WTC11 (cell line): ENCODE measurements around the gene NMRK1. TPM values are rescaled to one million over a fixed set of nuclear protein-coding genes. Genes with fewer than 3 reads are reported as not detected.

Source experiments
- ATAC-seq: fragments of 200-7000 bp; cut with Tn5 transposase; 2 replicates; pipeline ENCODE4 v1.10.0; 2021; ENCODE audit warnings: mild to moderate bottlenecking, moderate library complexity
- CTCF ChIA-PET: fragments of 300-600 bp; sonication (Branson Sonifier 250); formaldehyde crosslinking; loops from one replicate; lab custom pipeline; 2021; ENCODE audit warnings: antibody characterized with exemption; lab: Charles Lee
- POLR2A ChIA-PET: fragments of 350-600 bp; sonication (Branson Sonifier 250); formaldehyde crosslinking; loops from one replicate; lab custom pipeline; 2021; ENCODE audit warnings: antibody characterized with exemption; lab: Charles Lee
- DNase-seq: peaks from one replicate; pipeline ENCODE4 v3.0.0; 2021; ENCODE audit warnings: low spot score
- H3K27ac Mint-ChIP-seq: 2 replicates; pipeline ENCODE4 v1.8.0; 2021; ENCODE audit warnings: mixed read lengths
- H3K27me3 Mint-ChIP-seq: 2 replicates; pipeline ENCODE4 v1.8.0; 2021; ENCODE audit warnings: low read depth, mild to moderate bottlenecking, moderate library complexity, mixed read lengths
- H3K36me3 Mint-ChIP-seq: 2 replicates; pipeline ENCODE4 v1.8.0; 2021; ENCODE audit warnings: mixed read lengths
- H3K4me1 Mint-ChIP-seq: 2 replicates; pipeline ENCODE4 v1.8.0; 2022; ENCODE audit warnings: mixed read lengths
- H3K4me3 Mint-ChIP-seq: 2 replicates; pipeline ENCODE4 v1.8.0; 2021; ENCODE audit warnings: mild to moderate bottlenecking, moderate library complexity, mixed read lengths
- H3K9me3 Mint-ChIP-seq: 2 replicates; pipeline ENCODE4 v1.8.0; 2021; ENCODE audit warnings: mixed read lengths
- CREM ChIP-seq: sonication (generic); formaldehyde crosslinking; IDR thresholded peaks from 2 replicates; pipeline ENCODE4 v1.8.1; 2022; ENCODE audit warnings: mild to moderate bottlenecking, missing genetic modification reagents, moderate library complexity
- ELF4 ChIP-seq: sonication (generic); formaldehyde crosslinking; IDR thresholded peaks from 2 replicates; pipeline ENCODE4 v1.8.1; 2022; ENCODE audit warnings: low read depth, mild to moderate bottlenecking, moderate library complexity, missing genetic modification reagents
- GABPB1 ChIP-seq: sonication (generic); formaldehyde crosslinking; IDR thresholded peaks from 2 replicates; pipeline ENCODE4 v1.8.1; 2023; ENCODE audit warnings: mild to moderate bottlenecking, missing genetic modification reagents
- IRF2 ChIP-seq: sonication (generic); formaldehyde crosslinking; IDR thresholded peaks from 2 replicates; pipeline ENCODE4 v1.8.0; 2022; ENCODE audit warnings: low read depth, missing genetic modification reagents, borderline replicate concordance
- JUN ChIP-seq: sonication (generic); formaldehyde crosslinking; IDR thresholded peaks from 2 replicates; pipeline ENCODE4 v1.8.0; 2023; ENCODE audit warnings: mild to moderate bottlenecking, missing genetic modification reagents
- PRRX2 ChIP-seq: fragments of 250-450 bp; sonication (Bioruptor Pico); IDR thresholded peaks from 2 replicates; pipeline ENCODE4 v1.8.0; 2021; ENCODE audit warnings: mild to moderate bottlenecking
- SMAD4 ChIP-seq: sonication (generic); formaldehyde crosslinking; IDR thresholded peaks from 2 replicates; pipeline ENCODE4 v1.8.0; 2022; ENCODE audit warnings: mild to moderate bottlenecking, missing genetic modification reagents
- ZNF121 ChIP-seq: sonication (generic); formaldehyde crosslinking; IDR thresholded peaks from 2 replicates; pipeline ENCODE4 v1.8.0; 2023; ENCODE audit warnings: missing genetic modification reagents
- ZNF138 ChIP-seq: sonication (generic); formaldehyde crosslinking; conservative IDR thresholded peaks from 2 replicates; pipeline ENCODE4 v1.8.1; 2022; ENCODE audit warnings: mild to moderate bottlenecking, moderate library complexity, missing genetic modification reagents
- ZNF317 ChIP-seq: sonication (generic); formaldehyde crosslinking; IDR thresholded peaks from 2 replicates; pipeline ENCODE4 v1.8.1; 2023; ENCODE audit warnings: low read depth, mild to moderate bottlenecking, moderate library complexity, missing genetic modification reagents, borderline replicate concordance
- total RNA-seq: library from RNA; stranded (reverse); gene quantifications from 3 replicates; pipeline ENCODE4 v1.2.3, GENCODE V29; 2021
- TF ChIP-seq, protein P1 (sequence below): fragments of 250-450 bp; sonication (Bioruptor Pico); IDR thresholded peaks from 2 replicates; pipeline ENCODE4 v1.9.0; 2021; ENCODE audit warnings: mild to moderate bottlenecking
- TF ChIP-seq, protein P2 (sequence below): fragments of 250-450 bp; sonication (Bioruptor Pico); IDR thresholded peaks from 2 replicates; pipeline ENCODE4 v1.8.0; 2021; ENCODE audit warnings: mild to moderate bottlenecking
- TF ChIP-seq, protein P3 (sequence below): sonication (generic); formaldehyde crosslinking; IDR thresholded peaks from 2 replicates; pipeline ENCODE4 v1.8.0; 2022; ENCODE audit warnings: missing genetic modification reagents
- TF ChIP-seq, protein P4 (sequence below): sonication (generic); formaldehyde crosslinking; IDR thresholded peaks from 2 replicates; pipeline ENCODE4 v1.8.1; 2023; ENCODE audit warnings: mild to moderate bottlenecking, missing genetic modification reagents, moderate library complexity
- TF ChIP-seq, protein P5 (sequence below): sonication (generic); formaldehyde crosslinking; IDR thresholded peaks from 2 replicates; pipeline ENCODE4 v1.8.1; 2023; ENCODE audit warnings: mild to moderate bottlenecking, missing genetic modification reagents, borderline replicate concordance
- TF ChIP-seq, protein P6 (sequence below): sonication (generic); formaldehyde crosslinking; IDR thresholded peaks from 2 replicates; pipeline ENCODE4 v1.8.0; 2022; ENCODE audit warnings: mild to moderate bottlenecking, missing genetic modification reagents
- TF ChIP-seq, protein P7 (sequence below): sonication (generic); formaldehyde crosslinking; IDR thresholded peaks from 2 replicates; pipeline ENCODE4 v1.8.1; 2022; ENCODE audit warnings: low read depth, missing genetic modification reagents, borderline replicate concordance

NMRK1 gene
- total RNA-seq, 1 experiment from 2014 or later, result 14.5 TPM

DNA sequence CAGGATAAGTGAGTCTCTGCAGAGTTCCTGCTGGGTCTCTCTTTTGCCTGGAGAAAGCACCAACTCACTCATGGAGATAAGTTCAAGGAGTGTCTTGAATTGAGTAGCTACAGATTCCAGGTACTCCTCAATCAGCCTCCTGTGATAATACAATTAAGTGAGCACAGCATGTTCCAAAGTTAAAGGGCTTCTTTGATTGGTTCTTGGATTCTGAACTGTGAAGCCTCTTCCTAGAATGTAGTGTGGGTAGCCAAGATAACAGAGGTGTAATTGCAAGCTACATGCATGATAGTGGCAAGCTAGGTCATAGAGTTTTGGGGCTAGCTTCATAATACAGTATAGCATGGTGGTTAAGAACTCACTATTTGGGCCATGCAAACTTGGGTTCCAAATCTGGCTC is 36.7 kb downstream of the NMRK1 start (continued):
- TF ChIP-seq, protein P1, sequence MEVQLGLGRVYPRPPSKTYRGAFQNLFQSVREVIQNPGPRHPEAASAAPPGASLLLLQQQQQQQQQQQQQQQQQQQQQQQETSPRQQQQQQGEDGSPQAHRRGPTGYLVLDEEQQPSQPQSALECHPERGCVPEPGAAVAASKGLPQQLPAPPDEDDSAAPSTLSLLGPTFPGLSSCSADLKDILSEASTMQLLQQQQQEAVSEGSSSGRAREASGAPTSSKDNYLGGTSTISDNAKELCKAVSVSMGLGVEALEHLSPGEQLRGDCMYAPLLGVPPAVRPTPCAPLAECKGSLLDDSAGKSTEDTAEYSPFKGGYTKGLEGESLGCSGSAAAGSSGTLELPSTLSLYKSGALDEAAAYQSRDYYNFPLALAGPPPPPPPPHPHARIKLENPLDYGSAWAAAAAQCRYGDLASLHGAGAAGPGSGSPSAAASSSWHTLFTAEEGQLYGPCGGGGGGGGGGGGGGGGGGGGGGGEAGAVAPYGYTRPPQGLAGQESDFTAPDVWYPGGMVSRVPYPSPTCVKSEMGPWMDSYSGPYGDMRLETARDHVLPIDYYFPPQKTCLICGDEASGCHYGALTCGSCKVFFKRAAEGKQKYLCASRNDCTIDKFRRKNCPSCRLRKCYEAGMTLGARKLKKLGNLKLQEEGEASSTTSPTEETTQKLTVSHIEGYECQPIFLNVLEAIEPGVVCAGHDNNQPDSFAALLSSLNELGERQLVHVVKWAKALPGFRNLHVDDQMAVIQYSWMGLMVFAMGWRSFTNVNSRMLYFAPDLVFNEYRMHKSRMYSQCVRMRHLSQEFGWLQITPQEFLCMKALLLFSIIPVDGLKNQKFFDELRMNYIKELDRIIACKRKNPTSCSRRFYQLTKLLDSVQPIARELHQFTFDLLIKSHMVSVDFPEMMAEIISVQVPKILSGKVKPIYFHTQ, result no peak
- TF ChIP-seq ZNF138 (CRISPR knock-in tag), result no peak
- TF ChIP-seq ZNF121 (CRISPR knock-in tag), result no peak
- TF ChIP-seq, protein P2, sequence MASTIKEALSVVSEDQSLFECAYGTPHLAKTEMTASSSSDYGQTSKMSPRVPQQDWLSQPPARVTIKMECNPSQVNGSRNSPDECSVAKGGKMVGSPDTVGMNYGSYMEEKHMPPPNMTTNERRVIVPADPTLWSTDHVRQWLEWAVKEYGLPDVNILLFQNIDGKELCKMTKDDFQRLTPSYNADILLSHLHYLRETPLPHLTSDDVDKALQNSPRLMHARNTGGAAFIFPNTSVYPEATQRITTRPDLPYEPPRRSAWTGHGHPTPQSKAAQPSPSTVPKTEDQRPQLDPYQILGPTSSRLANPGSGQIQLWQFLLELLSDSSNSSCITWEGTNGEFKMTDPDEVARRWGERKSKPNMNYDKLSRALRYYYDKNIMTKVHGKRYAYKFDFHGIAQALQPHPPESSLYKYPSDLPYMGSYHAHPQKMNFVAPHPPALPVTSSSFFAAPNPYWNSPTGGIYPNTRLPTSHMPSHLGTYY (CRISPR knock-in tag), result no peak
- no peak for TF ChIP-seq JUN
- no peak for TF ChIP-seq CREM (CRISPR knock-in tag)
- TF ChIP-seq, protein P3, sequence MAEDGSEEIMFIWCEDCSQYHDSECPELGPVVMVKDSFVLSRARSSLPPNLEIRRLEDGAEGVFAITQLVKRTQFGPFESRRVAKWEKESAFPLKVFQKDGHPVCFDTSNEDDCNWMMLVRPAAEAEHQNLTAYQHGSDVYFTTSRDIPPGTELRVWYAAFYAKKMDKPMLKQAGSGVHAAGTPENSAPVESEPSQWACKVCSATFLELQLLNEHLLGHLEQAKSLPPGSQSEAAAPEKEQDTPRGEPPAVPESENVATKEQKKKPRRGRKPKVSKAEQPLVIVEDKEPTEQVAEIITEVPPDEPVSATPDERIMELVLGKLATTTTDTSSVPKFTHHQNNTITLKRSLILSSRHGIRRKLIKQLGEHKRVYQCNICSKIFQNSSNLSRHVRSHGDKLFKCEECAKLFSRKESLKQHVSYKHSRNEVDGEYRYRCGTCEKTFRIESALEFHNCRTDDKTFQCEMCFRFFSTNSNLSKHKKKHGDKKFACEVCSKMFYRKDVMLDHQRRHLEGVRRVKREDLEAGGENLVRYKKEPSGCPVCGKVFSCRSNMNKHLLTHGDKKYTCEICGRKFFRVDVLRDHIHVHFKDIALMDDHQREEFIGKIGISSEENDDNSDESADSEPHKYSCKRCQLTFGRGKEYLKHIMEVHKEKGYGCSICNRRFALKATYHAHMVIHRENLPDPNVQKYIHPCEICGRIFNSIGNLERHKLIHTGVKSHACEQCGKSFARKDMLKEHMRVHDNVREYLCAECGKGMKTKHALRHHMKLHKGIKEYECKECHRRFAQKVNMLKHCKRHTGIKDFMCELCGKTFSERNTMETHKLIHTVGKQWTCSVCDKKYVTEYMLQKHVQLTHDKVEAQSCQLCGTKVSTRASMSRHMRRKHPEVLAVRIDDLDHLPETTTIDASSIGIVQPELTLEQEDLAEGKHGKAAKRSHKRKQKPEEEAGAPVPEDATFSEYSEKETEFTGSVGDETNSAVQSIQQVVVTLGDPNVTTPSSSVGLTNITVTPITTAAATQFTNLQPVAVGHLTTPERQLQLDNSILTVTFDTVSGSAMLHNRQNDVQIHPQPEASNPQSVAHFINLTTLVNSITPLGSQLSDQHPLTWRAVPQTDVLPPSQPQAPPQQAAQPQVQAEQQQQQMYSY (CRISPR knock-in tag), result no peak
- TF ChIP-seq, protein P4, sequence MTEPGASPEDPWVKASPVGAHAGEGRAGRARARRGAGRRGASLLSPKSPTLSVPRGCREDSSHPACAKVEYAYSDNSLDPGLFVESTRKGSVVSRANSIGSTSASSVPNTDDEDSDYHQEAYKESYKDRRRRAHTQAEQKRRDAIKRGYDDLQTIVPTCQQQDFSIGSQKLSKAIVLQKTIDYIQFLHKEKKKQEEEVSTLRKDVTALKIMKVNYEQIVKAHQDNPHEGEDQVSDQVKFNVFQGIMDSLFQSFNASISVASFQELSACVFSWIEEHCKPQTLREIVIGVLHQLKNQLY (CRISPR knock-in tag), result no peak
- TF ChIP-seq SMAD4, result no peak
- no peak for TF ChIP-seq GABPB1 (CRISPR knock-in tag)
- TF ChIP-seq, all 79 proteins: peak for 0

DNA sequence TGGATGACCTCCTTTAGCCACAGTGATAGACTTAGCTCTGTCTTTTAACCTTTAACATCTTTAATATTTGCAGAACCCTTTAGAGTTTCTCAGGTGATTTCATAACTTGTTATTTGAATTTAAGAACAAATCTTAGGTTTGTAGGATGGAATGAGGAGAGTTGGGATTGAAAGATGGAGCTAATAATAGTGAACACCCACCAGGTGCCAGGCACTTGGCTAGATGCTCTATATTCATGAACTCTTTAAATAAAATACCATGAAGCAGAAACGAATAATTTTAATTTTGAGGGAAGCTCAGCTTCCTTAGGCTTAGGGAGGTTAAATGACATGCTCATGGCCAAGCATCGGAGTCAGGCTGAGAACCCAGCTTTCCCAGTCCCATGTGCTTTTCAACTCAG is 40.4 kb downstream of the NMRK1 start:
- CTCF ChIA-PET, result interaction anchor here (1.3 kb wide), 1 partner anchor 20 kb away, joined by 6 read pairs; the partner anchor contains the start of gene CARNMT1
- ATAC-seq, result no peak
- H3K36me3 Mint-ChIP-seq, result 0 out of 2 replicates have a peak, but pooled peaks cover 2% of the 10 kb centered on the region
- H3K27me3 Mint-ChIP-seq, result no peaks in the 10 kb centered on the region; the same call in 1 of the 2 replicates
- POLR2A ChIA-PET, result no interaction called here
- no peak overlapping the region for H3K27ac Mint-ChIP-seq
- peaks cover 14% of the 10 kb centered on the region for H3K9me3 Mint-ChIP-seq
- no peak overlapping the region for H3K4me3 Mint-ChIP-seq
- no peak for DNase-seq
- H3K4me1 Mint-ChIP-seq, result no peaks in the 10 kb centered on the region
- TF ChIP-seq IRF2 (no peak), CREM (CRISPR knock-in tag) (no peak), PRRX2 (no peak), ZNF317 (CRISPR knock-in tag) (no peak), ELF4 (no peak)
- TF ChIP-seq, protein P5, sequence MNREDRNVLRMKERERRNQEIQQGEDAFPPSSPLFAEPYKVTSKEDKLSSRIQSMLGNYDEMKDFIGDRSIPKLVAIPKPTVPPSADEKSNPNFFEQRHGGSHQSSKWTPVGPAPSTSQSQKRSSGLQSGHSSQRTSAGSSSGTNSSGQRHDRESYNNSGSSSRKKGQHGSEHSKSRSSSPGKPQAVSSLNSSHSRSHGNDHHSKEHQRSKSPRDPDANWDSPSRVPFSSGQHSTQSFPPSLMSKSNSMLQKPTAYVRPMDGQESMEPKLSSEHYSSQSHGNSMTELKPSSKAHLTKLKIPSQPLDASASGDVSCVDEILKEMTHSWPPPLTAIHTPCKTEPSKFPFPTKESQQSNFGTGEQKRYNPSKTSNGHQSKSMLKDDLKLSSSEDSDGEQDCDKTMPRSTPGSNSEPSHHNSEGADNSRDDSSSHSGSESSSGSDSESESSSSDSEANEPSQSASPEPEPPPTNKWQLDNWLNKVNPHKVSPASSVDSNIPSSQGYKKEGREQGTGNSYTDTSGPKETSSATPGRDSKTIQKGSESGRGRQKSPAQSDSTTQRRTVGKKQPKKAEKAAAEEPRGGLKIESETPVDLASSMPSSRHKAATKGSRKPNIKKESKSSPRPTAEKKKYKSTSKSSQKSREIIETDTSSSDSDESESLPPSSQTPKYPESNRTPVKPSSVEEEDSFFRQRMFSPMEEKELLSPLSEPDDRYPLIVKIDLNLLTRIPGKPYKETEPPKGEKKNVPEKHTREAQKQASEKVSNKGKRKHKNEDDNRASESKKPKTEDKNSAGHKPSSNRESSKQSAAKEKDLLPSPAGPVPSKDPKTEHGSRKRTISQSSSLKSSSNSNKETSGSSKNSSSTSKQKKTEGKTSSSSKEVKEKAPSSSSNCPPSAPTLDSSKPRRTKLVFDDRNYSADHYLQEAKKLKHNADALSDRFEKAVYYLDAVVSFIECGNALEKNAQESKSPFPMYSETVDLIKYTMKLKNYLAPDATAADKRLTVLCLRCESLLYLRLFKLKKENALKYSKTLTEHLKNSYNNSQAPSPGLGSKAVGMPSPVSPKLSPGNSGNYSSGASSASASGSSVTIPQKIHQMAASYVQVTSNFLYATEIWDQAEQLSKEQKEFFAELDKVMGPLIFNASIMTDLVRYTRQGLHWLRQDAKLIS (CRISPR knock-in tag), result no peak
- TF ChIP-seq, protein P6, sequence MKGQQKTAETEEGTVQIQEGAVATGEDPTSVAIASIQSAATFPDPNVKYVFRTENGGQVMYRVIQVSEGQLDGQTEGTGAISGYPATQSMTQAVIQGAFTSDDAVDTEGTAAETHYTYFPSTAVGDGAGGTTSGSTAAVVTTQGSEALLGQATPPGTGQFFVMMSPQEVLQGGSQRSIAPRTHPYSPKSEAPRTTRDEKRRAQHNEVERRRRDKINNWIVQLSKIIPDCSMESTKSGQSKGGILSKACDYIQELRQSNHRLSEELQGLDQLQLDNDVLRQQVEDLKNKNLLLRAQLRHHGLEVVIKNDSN (CRISPR knock-in tag), result no peak
- TF ChIP-seq, protein P7, sequence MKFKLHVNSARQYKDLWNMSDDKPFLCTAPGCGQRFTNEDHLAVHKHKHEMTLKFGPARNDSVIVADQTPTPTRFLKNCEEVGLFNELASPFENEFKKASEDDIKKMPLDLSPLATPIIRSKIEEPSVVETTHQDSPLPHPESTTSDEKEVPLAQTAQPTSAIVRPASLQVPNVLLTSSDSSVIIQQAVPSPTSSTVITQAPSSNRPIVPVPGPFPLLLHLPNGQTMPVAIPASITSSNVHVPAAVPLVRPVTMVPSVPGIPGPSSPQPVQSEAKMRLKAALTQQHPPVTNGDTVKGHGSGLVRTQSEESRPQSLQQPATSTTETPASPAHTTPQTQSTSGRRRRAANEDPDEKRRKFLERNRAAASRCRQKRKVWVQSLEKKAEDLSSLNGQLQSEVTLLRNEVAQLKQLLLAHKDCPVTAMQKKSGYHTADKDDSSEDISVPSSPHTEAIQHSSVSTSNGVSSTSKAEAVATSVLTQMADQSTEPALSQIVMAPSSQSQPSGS, result no peak
